Trophoblast cell (in vitro differentiated cells and primary cell): ENCODE measurements around the gene KIF3C.

Source experiments
- DNase-seq, 2 donors: peaks; one replicate each; pipeline ENCODE4 v3.0.0-alpha.2; 2016
- H2AFZ ChIP-seq: 2 replicates; pipeline ENCODE4 v1.6.1; 2013; ENCODE audit warnings: low read length, moderate library complexity, mild to moderate bottlenecking; ENCODE audit not compliant: insufficient read depth, poor library complexity
- H2AK5ac ChIP-seq: 2 replicates; pipeline ENCODE4 v1.6.1; 2013; ENCODE audit warnings: mild to moderate bottlenecking, low read length
- H2BK120ac ChIP-seq: 2 replicates; pipeline ENCODE4 v1.6.1; 2013; ENCODE audit warnings: low read length, mild to moderate bottlenecking, moderate library complexity; ENCODE audit not compliant: insufficient read depth, poor library complexity
- H2BK12ac ChIP-seq: 2 replicates; pipeline ENCODE4 v1.6.1; 2013; ENCODE audit warnings: mild to moderate bottlenecking, low read length, moderate library complexity
- H2BK5ac ChIP-seq: 2 replicates; pipeline ENCODE4 v1.6.1; 2013; ENCODE audit warnings: low read length, low read depth, moderate library complexity, mild to moderate bottlenecking; ENCODE audit not compliant: poor library complexity
- H3K14ac ChIP-seq: 2 replicates; pipeline ENCODE4 v1.6.1; 2013; ENCODE audit warnings: mild to moderate bottlenecking, low read length
- H3K18ac ChIP-seq: 2 replicates; pipeline ENCODE4 v1.6.1; 2013; ENCODE audit warnings: mild to moderate bottlenecking, low read length
- H3K23ac ChIP-seq: 2 replicates; pipeline ENCODE4 v1.6.1; 2013; ENCODE audit warnings: low read length
- H3K27ac ChIP-seq: 2 replicates; pipeline ENCODE4 v1.5.1; 2013; ENCODE audit warnings: low read depth, mild to moderate bottlenecking, inconsistent platforms, low read length, moderate library complexity
- H3K27me3 ChIP-seq: 2 replicates; pipeline ENCODE4 v1.6.1; 2013; ENCODE audit warnings: inconsistent platforms, mild to moderate bottlenecking, low read length, moderate library complexity; ENCODE audit not compliant: insufficient read depth
- H3K36me3 ChIP-seq, 2 experiments: 1 replicate in 1 of 2; 2 replicates in 1 of 2; pipeline ENCODE4 v1.6.1; 2013; ENCODE audit warnings: low read length in 2 of 2, mild to moderate bottlenecking in 2 of 2, moderate library complexity in 1 of 2; ENCODE audit not compliant: insufficient read depth in 2 of 2, control insufficient read depth in 1 of 2
- H3K4ac ChIP-seq: 2 replicates; pipeline ENCODE4 v1.6.1; 2013; ENCODE audit warnings: low read depth, mild to moderate bottlenecking, low read length, moderate library complexity
- H3K4me1 ChIP-seq, 2 experiments: 1 replicate in 1 of 2; 2 replicates in 1 of 2; pipeline ENCODE4 v1.6.1; 2013; ENCODE audit warnings: low read length in 2 of 2, mild to moderate bottlenecking in 2 of 2, moderate library complexity in 1 of 2; ENCODE audit not compliant: insufficient read depth in 2 of 2, control insufficient read depth in 1 of 2
- H3K4me2 ChIP-seq: 2 replicates; pipeline ENCODE4 v1.6.1; 2013; ENCODE audit warnings: inconsistent platforms, mild to moderate bottlenecking, low read length, moderate library complexity
- H3K4me3 ChIP-seq: 2 replicates; pipeline ENCODE4 v1.5.1; 2013; ENCODE audit warnings: mild to moderate bottlenecking, low read depth, low read length, inconsistent platforms
- H3K79me1 ChIP-seq: one replicate; pipeline ENCODE4 v1.6.1; 2013; ENCODE audit warnings: low read length
- H3K79me2 ChIP-seq: 2 replicates; pipeline ENCODE4 v1.6.1; 2013; ENCODE audit warnings: low read length, mild to moderate bottlenecking; ENCODE audit not compliant: control insufficient read depth, insufficient read depth, poor library complexity
- H3K9ac ChIP-seq: 2 replicates; pipeline ENCODE4 v1.6.1; 2013; ENCODE audit warnings: mild to moderate bottlenecking, low read length
- H3K9me3 ChIP-seq: 2 replicates; pipeline ENCODE4 v1.6.1; 2013; ENCODE audit warnings: low read depth, mild to moderate bottlenecking, control low read depth, inconsistent platforms, low read length; ENCODE audit not compliant: insufficient read depth
- H4K12ac ChIP-seq: 2 replicates; pipeline ENCODE4 v1.6.1; 2013; ENCODE audit warnings: low read depth, mild to moderate bottlenecking, low read length, moderate library complexity
- H4K8ac ChIP-seq: 2 replicates; pipeline ENCODE4 v1.6.1; 2013; ENCODE audit warnings: low read depth, mild to moderate bottlenecking, low read length, moderate library complexity
- H4K91ac ChIP-seq: one replicate; pipeline ENCODE4 v1.6.1; 2013; ENCODE audit warnings: low read depth, mild to moderate bottlenecking, low read length, moderate library complexity
- WGBS: extraction: QIAGEN DNeasy Blood & Tissue Kit; methylation state at CpG from one replicate; pipeline ENCODE4 v1.1.7; 2013; ENCODE audit warnings: missing lambda C conversion rate; ENCODE audit not compliant: insufficient read length, insufficient coverage; ENCODE audit errors: extremely low coverage; 5-methylcytosine and 5-hydroxymethylcytosine counted together

KIF3C gene

DNA sequence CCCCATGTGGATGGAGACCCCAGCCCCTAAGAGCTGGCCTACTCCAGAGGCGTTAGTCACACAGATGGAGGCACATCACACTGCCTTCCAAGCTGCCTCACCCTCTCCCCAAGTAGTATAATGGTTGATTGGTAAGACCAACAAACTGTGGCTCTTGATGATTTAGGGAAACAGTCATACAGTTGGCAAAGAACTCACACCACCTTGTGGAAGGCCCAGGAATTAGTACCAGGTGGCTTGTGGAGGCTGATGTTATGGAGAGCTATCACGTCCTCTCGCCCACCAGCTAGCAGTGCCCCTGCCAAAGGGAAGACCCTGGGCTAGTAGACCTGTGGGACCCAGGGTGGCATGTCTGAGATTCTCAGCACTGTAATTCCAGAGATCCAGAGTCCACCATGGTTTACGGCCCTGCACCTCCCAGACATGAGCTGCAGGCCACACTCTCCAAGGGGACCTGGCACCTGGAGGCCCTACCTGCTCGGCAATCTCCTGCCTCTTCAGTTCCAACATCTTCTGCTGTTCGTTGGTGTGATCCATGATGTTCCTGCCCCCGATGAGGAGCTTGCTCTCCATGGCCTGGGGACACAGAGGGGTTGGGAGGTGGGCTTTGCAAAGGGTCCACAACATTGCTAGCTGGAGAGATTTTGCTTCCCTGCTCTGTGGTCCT, 26.3 kb downstream of the KIF3C start:
- Histone ChIP-seq H3K4me1 (no peaks in the 10 kb centered on the region), H3K4ac (no peak overlapping the region), H4K91ac (no peak overlapping the region), H4K8ac (no peak overlapping the region), H3K9me3 (peaks cover 3% of the 10 kb centered on the region), H3K23ac (no peak overlapping the region), H2AFZ (no peak overlapping the region), H3K79me2 (no peaks in the 10 kb centered on the region), H2BK120ac (no peak overlapping the region), H2BK5ac (no peak overlapping the region), H3K9ac (no peak overlapping the region), H3K27me3 (no peaks in the 10 kb centered on the region), H2AK5ac (no peak overlapping the region), H3K36me3 (peaks cover 43 to 51% of the 10 kb centered on the region in 2 experiments), H3K14ac (no peak overlapping the region), H3K4me3 (no peak overlapping the region), H3K18ac (no peak overlapping the region), H3K27ac (no peak overlapping the region), H3K79me1 (no peaks in the 10 kb centered on the region), H4K12ac (no peak overlapping the region), H3K4me2 (no peak overlapping the region), H2BK12ac (no peak overlapping the region)
- no peak for DNase-seq
- WGBS, result no CpG with 5 or more reads among the region's 7 CpGs

DNA sequence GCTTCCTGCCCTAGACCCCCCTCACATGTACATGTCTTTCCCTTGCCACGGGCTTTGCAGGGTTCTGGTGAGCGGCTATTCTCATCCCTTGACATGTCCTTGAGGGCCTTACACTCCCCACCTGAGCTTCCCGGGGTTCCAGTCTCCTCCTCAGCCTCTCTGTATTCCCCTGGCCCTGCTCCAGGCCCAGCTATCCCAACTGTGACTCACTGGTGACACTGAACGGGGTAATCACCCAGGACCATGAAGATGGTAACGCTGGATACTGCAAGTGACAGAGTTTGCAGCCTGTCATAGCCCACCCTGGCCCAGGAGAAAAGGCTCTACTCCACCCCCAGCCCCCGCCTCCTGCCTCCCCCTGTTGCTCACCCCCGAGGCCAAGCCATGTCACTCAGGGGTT, 27.3 kb downstream of the KIF3C start:
- Histone ChIP-seq H3K36me3 (peaks cover 43 to 54% of the 10 kb centered on the region in 2 experiments), H2AFZ (no peak overlapping the region), H3K4me3 (no peak overlapping the region), H2BK12ac (no peak overlapping the region), H3K23ac (no peak overlapping the region), H3K79me1 (no peaks in the 10 kb centered on the region), H2BK120ac (no peak overlapping the region), H3K18ac (no peak overlapping the region), H4K12ac (no peak overlapping the region), H2AK5ac (no peak overlapping the region), H3K4me2 (no peak overlapping the region), H3K9me3 (peaks cover 3% of the 10 kb centered on the region), H4K8ac (no peak overlapping the region), H3K9ac (no peak overlapping the region), H3K4me1 (no peaks in the 10 kb centered on the region), H3K27ac (no peak overlapping the region), H3K27me3 (no peaks in the 10 kb centered on the region), H3K4ac (no peak overlapping the region), H4K91ac (no peak overlapping the region), H3K79me2 (no peaks in the 10 kb centered on the region), H2BK5ac (no peak overlapping the region), H3K14ac (no peak overlapping the region)
- no CpG with 5 or more reads among the region's 7 CpGs for WGBS
- no peak for DNase-seq

DNA sequence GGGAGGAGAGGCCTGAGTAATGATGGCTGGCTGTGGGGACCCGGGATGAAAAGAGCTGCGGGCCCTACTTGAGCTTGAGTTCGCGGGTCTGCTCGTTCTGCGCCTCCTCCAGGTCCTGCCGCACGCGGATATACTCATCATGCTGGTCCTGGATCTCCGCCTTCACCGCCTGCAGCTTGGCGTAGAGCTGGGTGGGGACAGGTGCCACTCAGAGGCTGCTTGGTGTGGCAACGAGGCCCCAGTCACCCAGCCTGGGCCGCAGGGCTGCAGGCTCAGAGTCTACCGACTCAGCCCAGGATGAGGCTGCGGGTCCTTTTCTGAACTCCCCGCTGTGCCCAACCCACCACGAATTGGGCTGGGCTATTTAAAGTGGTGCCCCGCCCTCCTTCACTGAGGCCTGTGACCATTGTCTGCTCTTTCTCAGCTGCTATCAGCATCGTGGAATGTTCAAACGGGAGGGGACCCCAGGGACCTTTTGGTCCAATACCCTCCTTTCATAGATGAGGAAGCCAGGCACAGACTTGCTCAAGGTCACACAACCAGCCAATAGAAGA, 28.0 kb downstream of the KIF3C start:
- H4K91ac ChIP-seq, result no peak overlapping the region
- H2BK120ac ChIP-seq, result no peak overlapping the region
- H3K23ac ChIP-seq, result no peak overlapping the region
- no peak overlapping the region for H3K4me2 ChIP-seq
- H3K27ac ChIP-seq, result no peak overlapping the region
- whole genome bisulfite sequencing, result no CpG with 5 or more reads among the region's 21 CpGs
- no peak overlapping the region for H2BK12ac ChIP-seq
- H4K12ac ChIP-seq, result no peak overlapping the region
- no peaks in the 10 kb centered on the region for H3K79me2 ChIP-seq
- H3K36me3 ChIP-seq, result peaks cover 41 to 55% of the 10 kb centered on the region in 2 experiments
- no peak overlapping the region for H2AK5ac ChIP-seq
- DNase-seq, result no peak
- H3K4ac ChIP-seq, result no peak overlapping the region
- H3K9me3 ChIP-seq, result peaks cover 3% of the 10 kb centered on the region
- no peak overlapping the region for H3K9ac ChIP-seq
- no peak overlapping the region for H3K4me3 ChIP-seq
- H2BK5ac ChIP-seq, result no peak overlapping the region
- H3K79me1 ChIP-seq, result no peaks in the 10 kb centered on the region
- H3K27me3 ChIP-seq, result no peaks in the 10 kb centered on the region
- no peak overlapping the region for H2AFZ ChIP-seq
- no peak overlapping the region for H3K18ac ChIP-seq
- H4K8ac ChIP-seq, result no peak overlapping the region
- no peak overlapping the region for H3K14ac ChIP-seq
- H3K4me1 ChIP-seq, result no peaks in the 10 kb centered on the region

DNA sequence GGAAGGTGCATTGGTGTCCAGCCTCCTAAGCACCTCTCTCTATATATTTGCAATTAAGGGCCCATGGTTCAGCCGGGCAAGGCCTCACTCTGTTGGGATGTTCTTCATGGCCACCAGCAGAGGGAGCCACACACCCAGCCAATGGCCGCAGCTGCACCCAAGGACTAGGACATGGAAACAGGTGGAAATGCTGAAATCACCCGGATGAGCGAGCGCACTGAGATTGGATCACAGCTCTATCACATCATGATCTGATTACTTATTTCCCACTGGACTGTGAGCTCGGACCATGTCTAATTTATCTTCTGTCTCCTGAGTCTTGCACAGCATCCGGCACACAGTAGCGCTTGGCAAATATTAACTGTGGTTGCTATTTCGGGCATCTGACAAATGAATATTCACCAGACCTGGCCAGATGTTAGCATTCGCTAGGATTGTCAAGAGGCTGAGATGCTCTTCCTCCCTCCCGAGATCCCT, 31.2 kb downstream of the KIF3C start:
- Histone ChIP-seq H2AFZ (no peak overlapping the region), H3K4ac (no peak overlapping the region), H3K23ac (no peak overlapping the region), H3K14ac (no peak overlapping the region), H2AK5ac (no peak overlapping the region), H3K79me1 (no peaks in the 10 kb centered on the region), H3K36me3 (peaks cover 40 to 45% of the 10 kb centered on the region in 2 experiments), H3K27me3 (no peaks in the 10 kb centered on the region), H4K12ac (no peak overlapping the region), H3K27ac (no peak overlapping the region), H3K4me2 (no peak overlapping the region), H4K8ac (no peak overlapping the region), H3K18ac (no peak overlapping the region), H3K4me3 (no peak overlapping the region), H3K79me2 (no peaks in the 10 kb centered on the region), H2BK120ac (no peak overlapping the region), H3K9ac (no peak overlapping the region), H3K4me1 (no peaks in the 10 kb centered on the region), H2BK5ac (no peak overlapping the region), H3K9me3 (peaks cover 3% of the 10 kb centered on the region), H2BK12ac (no peak overlapping the region), H4K91ac (no peak overlapping the region)
- DNase-seq, result peak; percentile 78 to 88
- WGBS, result no CpG with 5 or more reads among the region's 11 CpGs
